Peyer's patch (tissue), 4 donors: ENCODE results near the gene OLAH.

Experiments used
- POLR2A ChIP-seq, 2 donors: fragments of 450-650 bp; IDR thresholded peaks; one replicate each; pipeline ENCODE4 v1.5.1; 2017; ENCODE audit warnings: antibody characterized with exemption in 2 of 2, mild to moderate bottlenecking in 2 of 2, moderate library complexity in 2 of 2
- TF ChIP-seq, protein P1 (sequence below), 6 experiments: fragments of 450-650 bp in 4 of 6; fragments of 200-600 bp in 2 of 6; sonication (generic) in 1 of 6; IDR thresholded peaks; one replicate each; pipeline ENCODE4 v1.5.1; 2017 to 2019; ENCODE audit warnings: antibody characterized with exemption in 6 of 6, mild to moderate bottlenecking in 3 of 6, moderate library complexity in 1 of 6

DNA sequence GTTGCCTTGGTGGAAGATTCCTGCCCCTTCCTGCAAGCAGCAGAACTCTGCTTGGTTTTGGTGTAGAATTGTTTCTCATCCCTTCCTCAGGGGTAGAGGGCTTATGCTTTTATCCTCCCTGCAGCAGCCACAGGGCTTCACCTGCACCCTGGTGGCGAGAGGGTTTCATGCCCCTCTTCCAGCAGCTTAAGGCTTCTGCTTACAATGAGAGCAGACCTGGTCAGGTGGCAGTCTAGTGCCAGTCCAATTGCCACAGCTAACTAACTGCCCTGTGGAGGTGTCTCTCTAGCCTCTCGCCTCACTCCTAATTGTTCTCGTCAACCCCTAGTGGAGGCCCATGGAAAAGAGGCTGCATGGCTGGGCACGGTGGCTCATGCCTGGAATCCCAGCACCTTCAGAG lies 25.5 kb downstream of the OLAH start:
- TF ChIP-seq, protein P1, sequence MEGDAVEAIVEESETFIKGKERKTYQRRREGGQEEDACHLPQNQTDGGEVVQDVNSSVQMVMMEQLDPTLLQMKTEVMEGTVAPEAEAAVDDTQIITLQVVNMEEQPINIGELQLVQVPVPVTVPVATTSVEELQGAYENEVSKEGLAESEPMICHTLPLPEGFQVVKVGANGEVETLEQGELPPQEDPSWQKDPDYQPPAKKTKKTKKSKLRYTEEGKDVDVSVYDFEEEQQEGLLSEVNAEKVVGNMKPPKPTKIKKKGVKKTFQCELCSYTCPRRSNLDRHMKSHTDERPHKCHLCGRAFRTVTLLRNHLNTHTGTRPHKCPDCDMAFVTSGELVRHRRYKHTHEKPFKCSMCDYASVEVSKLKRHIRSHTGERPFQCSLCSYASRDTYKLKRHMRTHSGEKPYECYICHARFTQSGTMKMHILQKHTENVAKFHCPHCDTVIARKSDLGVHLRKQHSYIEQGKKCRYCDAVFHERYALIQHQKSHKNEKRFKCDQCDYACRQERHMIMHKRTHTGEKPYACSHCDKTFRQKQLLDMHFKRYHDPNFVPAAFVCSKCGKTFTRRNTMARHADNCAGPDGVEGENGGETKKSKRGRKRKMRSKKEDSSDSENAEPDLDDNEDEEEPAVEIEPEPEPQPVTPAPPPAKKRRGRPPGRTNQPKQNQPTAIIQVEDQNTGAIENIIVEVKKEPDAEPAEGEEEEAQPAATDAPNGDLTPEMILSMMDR (IDR thresholded peaks at IDR 0.05), result no peak
- no peak for TF ChIP-seq POLR2A (IDR thresholded peaks at IDR 0.05)
